Caco-2 (cell line): ENCODE measurements around the gene SLC35E1. TPM values are rescaled to one million over a fixed set of nuclear protein-coding genes. Genes with fewer than 3 reads are reported as not detected.
A peak's percentile ranks its signal among the peaks of the same experiment; 100 is the strongest.

ENCODE experiments used
- BruUV-seq: library from RNA; stranded (reverse); fragments of 400-500 nt; replicated peaks from 2 replicates; lab custom pipeline; 2021; lab: Mats Ljungman, UMichigan
- CTCF ChIA-PET: fragments of 300-600 bp; sonication (Branson Sonifier 250); formaldehyde crosslinking; loops from one replicate; lab custom pipeline; 2022; ENCODE audit warnings: antibody characterized with exemption; lab: Charles Lee
- POLR2A ChIA-PET: fragments of 300-600 bp; sonication (Branson Sonifier 250); formaldehyde crosslinking; loops from one replicate; lab custom pipeline; 2022; ENCODE audit warnings: antibody characterized with exemption; lab: Charles Lee
- DNase-seq, 2 experiments: peaks; one replicate each; pipeline versions ENCODE4 v3.0.0 to v3.0.0-alpha.2; 2020 to 2022
- H3K27me3 ChIP-seq: replicated peaks from 2 replicates; pipeline ENCODE4 v1.6.0; 2011; ENCODE audit warnings: low read length; ENCODE audit not compliant: control insufficient read depth, insufficient read depth
- H3K36me3 ChIP-seq: 2 replicates; pipeline ENCODE4 v1.5.1; 2011; ENCODE audit warnings: low read length; ENCODE audit not compliant: control insufficient read depth, insufficient read depth
- H3K4me1 ChIP-seq: fragments of 250-450 bp; sonication (Bioruptor Pico); 2 replicates; pipeline ENCODE4 v1.5.1; 2020; ENCODE audit warnings: mild to moderate bottlenecking
- H3K4me3 ChIP-seq: 2 replicates; pipeline ENCODE4 v1.5.1; 2011; ENCODE audit warnings: low read depth, mild to moderate bottlenecking, control low read depth, low read length
- H3K9me3 ChIP-seq: fragments of 250-450 bp; sonication (Bioruptor Pico); 2 replicates; pipeline ENCODE4 v1.5.1; 2020; ENCODE audit warnings: mild to moderate bottlenecking, moderate library complexity
- H3K27ac Mint-ChIP-seq: one replicate; pipeline ENCODE4 v1.8.0; 2022; ENCODE audit warnings: mixed read lengths; ENCODE audit not compliant: unreplicated experiment
- H3K27me3 Mint-ChIP-seq: one replicate; pipeline ENCODE4 v1.8.0; 2022; ENCODE audit warnings: mixed read lengths; ENCODE audit not compliant: insufficient read depth, unreplicated experiment
- H3K36me3 Mint-ChIP-seq: one replicate; pipeline ENCODE4 v1.8.0; 2022; ENCODE audit warnings: mild to moderate bottlenecking, mixed read lengths; ENCODE audit not compliant: insufficient read depth, unreplicated experiment
- H3K4me1 Mint-ChIP-seq: one replicate; pipeline ENCODE4 v1.8.0; 2022; ENCODE audit warnings: low read depth, mixed read lengths; ENCODE audit not compliant: unreplicated experiment
- H3K4me3 Mint-ChIP-seq: one replicate; pipeline ENCODE4 v1.8.0; 2022; ENCODE audit warnings: mild to moderate bottlenecking, moderate library complexity, mixed read lengths; ENCODE audit not compliant: unreplicated experiment
- H3K9me3 Mint-ChIP-seq: one replicate; pipeline ENCODE4 v1.8.0; 2022; ENCODE audit warnings: mixed read lengths; ENCODE audit not compliant: unreplicated experiment
- intact Hi-C: fragments of 100-400 bp; cut with micrococcal nuclease; formaldehyde crosslinking; loops from one replicate; pipeline ENCODE4 v1.10.0; 2022; ENCODE audit not compliant: unreplicated experiment
- total RNA-seq: library from RNA; stranded (reverse); gene quantifications from 2 replicates; pipeline ENCODE4 v1.2.3, GENCODE V29; 2022
- TF ChIP-seq, protein P1 (sequence below), 2 experiments: fragments of 200-600 bp in 1 of 2; IDR thresholded peaks; 1 replicate in 1 of 2; 2 replicates in 1 of 2; pipeline versions ENCODE4 v1.5.1 to v1.8.0; 2011 to 2022; ENCODE audit warnings: antibody characterized with exemption in 1 of 2, control low read depth in 1 of 2, inconsistent platforms in 1 of 2, low read depth in 1 of 2, low read length in 1 of 2, mild to moderate bottlenecking in 1 of 2, moderate library complexity in 1 of 2; ENCODE audit not compliant: insufficient read depth in 1 of 2, severe bottlenecking in 1 of 2, unreplicated experiment in 1 of 2

Gene SLC35E1
- total RNA-seq, 1 experiment from 2014 or later: 37.9 TPM

- POLR2A ChIA-PET: no interaction called here
- Histone ChIP-seq H3K4me1 (0 out of 2 replicates have a peak, but pooled peaks cover 5% of the 10 kb centered on the region), H3K4me3 (no peak overlapping the region), H3K9me3 (no peaks in the 10 kb centered on the region), H3K27me3 (no peaks in the 10 kb centered on the region), H3K36me3 (no peaks in the 10 kb centered on the region)
- no peaks in the 10 kb centered on the region for H3K36me3 Mint-ChIP-seq
- H3K9me3 Mint-ChIP-seq: no peaks in the 10 kb centered on the region
- DNase-seq: no peak
- TF ChIP-seq, protein P1, sequence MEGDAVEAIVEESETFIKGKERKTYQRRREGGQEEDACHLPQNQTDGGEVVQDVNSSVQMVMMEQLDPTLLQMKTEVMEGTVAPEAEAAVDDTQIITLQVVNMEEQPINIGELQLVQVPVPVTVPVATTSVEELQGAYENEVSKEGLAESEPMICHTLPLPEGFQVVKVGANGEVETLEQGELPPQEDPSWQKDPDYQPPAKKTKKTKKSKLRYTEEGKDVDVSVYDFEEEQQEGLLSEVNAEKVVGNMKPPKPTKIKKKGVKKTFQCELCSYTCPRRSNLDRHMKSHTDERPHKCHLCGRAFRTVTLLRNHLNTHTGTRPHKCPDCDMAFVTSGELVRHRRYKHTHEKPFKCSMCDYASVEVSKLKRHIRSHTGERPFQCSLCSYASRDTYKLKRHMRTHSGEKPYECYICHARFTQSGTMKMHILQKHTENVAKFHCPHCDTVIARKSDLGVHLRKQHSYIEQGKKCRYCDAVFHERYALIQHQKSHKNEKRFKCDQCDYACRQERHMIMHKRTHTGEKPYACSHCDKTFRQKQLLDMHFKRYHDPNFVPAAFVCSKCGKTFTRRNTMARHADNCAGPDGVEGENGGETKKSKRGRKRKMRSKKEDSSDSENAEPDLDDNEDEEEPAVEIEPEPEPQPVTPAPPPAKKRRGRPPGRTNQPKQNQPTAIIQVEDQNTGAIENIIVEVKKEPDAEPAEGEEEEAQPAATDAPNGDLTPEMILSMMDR (IDR thresholded peaks at IDR 0.05; ENCODE audit: insufficient read depth in 1 of 2, low read depth in 1 of 2, low read length in 1 of 2, severe bottlenecking in 1 of 2, unreplicated experiment in 1 of 2): no peak
- no peak overlapping the region for H3K27ac Mint-ChIP-seq
- H3K27me3 Mint-ChIP-seq: no peaks in the 10 kb centered on the region
- no peak overlapping the region for H3K4me3 Mint-ChIP-seq
- BruUV-seq: no TSS peak
- CTCF ChIA-PET: no interaction called here
- intact Hi-C loops: no loop called here
- H3K4me1 Mint-ChIP-seq: no peaks in the 10 kb centered on the region
Measured at GRCh38 chr19:16586991-16587832, 15.0 kb upstream of the SLC35E1 start.

- Mint-ChIP-seq H3K4me1 (no peaks in the 10 kb centered on the region), H3K9me3 (no peaks in the 10 kb centered on the region), H3K36me3 (no peaks in the 10 kb centered on the region), H3K27me3 (no peaks in the 10 kb centered on the region), H3K27ac (no peak overlapping the region), H3K4me3 (no peak overlapping the region)
- intact Hi-C loops: no loop called here
- no peak for DNase-seq
- CTCF ChIA-PET: no interaction called here
- no peak overlapping the region for H3K4me3 ChIP-seq
- no peaks in the 10 kb centered on the region for H3K27me3 ChIP-seq
- BruUV-seq: no TSS peak
- H3K9me3 ChIP-seq: no peaks in the 10 kb centered on the region
- H3K4me1 ChIP-seq: 0 out of 2 replicates have a peak, but pooled peaks cover 5% of the 10 kb centered on the region
- TF ChIP-seq, protein P1 (IDR thresholded peaks at IDR 0.05; ENCODE audit: insufficient read depth in 1 of 2, low read depth in 1 of 2, low read length in 1 of 2, severe bottlenecking in 1 of 2, unreplicated experiment in 1 of 2): no peak
- POLR2A ChIA-PET: no interaction called here
- H3K36me3 ChIP-seq: no peaks in the 10 kb centered on the region
Measured at GRCh38 chr19:16586477-16586871, 14.3 kb upstream of the SLC35E1 start.

DNA sequence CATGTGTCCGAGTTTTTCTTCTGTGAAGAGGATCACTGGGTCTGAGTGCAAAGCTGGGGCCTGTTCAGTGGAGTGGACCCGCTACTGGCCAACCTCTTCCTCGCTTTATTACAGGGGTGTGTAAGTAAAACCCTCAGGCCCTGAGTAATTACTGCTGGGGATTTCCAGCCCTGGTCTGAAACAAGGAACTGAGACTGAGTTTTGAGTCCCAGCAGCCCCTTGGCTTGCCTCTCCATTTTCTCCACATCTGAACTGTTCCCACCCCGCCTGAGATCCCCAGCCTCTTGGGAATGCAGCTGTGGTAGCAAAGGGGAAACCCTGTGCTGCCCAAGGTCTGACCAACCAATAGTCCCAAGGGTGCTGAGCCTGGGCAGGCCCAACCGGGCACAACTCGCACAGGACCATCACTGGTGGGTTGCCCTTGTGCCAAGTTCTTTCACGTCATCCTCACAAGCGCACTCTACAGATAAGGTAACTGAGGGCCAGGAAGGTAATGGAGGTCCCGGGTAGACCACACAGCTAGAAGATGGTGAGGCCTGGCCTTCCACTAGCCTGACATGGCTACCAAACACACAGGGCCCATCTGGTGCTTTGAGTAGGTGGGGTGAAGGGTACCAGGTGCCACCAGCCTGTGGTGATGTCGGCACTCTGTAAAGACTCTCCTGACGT is 13.7 kb upstream of the SLC35E1 start:
- no peak overlapping the region for H3K4me3 Mint-ChIP-seq
- intact Hi-C loops: no loop called here
- H3K27me3 Mint-ChIP-seq: no peaks in the 10 kb centered on the region
- no peaks in the 10 kb centered on the region for H3K27me3 ChIP-seq
- no peak for DNase-seq
- peaks cover 4% of the 10 kb centered on the region for H3K36me3 Mint-ChIP-seq
- no TSS peak for BruUV-seq
- no peaks in the 10 kb centered on the region for H3K36me3 ChIP-seq
- H3K4me3 ChIP-seq: no peak overlapping the region
- peak overlapping the region; percentile 42 for H3K27ac Mint-ChIP-seq
- 0 out of 2 replicates have a peak, but pooled peaks cover 5% of the 10 kb centered on the region for H3K4me1 ChIP-seq
- POLR2A ChIA-PET: no interaction called here
- H3K9me3 Mint-ChIP-seq: no peaks in the 10 kb centered on the region
- CTCF ChIA-PET: no interaction called here
- TF ChIP-seq, protein P1 (IDR thresholded peaks at IDR 0.05; ENCODE audit: insufficient read depth in 1 of 2, low read depth in 1 of 2, low read length in 1 of 2, severe bottlenecking in 1 of 2, unreplicated experiment in 1 of 2): no peak
- no peaks in the 10 kb centered on the region for H3K4me1 Mint-ChIP-seq
- H3K9me3 ChIP-seq: no peaks in the 10 kb centered on the region
